SHP77 (cell line): ENCODE measurements around the gene CERS6.
"Not testable (repeated sequence)": the region's sequence is repeated elsewhere in the genome, so short reads cannot be mapped to it uniquely, and the experiment has no call there.

Experiments used
- DNase-seq, 2 experiments: peaks; one replicate each; lab custom pipeline; 2025; lab: John Stamatoyannopoulos, UW

Gene CERS6

DNA sequence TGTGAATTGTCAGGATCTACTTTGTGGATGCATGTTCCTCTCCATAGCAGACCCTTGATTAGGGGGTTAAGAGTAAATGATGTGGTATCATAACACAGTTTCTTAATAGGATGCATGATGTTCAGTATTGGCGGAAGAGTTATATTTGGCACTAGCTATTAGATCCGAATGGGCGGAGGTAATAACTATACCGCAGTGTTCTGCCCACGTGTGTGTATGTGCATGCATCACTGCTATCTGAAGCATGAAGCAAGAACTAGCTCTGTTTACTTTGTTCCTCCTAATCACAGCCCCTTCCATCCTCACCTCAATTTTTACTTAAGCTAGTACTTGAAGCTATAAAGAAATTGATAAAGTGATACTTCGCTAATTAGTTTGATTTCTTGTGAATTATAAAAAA is 186.8 kb downstream of the CERS6 start:
- DNase-seq = no peak

DNA sequence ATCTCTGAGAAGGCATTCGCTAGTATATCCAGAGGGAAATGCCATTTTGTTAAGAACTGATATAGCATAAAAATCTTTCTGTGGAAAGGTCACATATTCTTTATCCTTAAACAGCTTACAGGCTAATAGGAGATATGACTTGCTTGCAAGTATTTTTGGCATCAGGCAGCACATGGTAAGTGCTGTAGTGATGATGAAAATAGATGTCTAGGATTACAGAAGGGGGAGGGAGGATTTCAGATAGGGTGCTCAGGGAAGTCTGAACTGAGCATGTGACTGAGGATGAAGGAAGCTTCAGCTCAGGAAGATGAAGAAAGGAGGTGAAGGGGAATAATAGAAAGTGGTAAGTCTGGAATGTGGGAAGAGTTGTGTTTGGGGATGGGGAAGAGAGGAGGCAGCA is 187.9 kb downstream of the CERS6 start:
- DNase-seq = no peak

DNA sequence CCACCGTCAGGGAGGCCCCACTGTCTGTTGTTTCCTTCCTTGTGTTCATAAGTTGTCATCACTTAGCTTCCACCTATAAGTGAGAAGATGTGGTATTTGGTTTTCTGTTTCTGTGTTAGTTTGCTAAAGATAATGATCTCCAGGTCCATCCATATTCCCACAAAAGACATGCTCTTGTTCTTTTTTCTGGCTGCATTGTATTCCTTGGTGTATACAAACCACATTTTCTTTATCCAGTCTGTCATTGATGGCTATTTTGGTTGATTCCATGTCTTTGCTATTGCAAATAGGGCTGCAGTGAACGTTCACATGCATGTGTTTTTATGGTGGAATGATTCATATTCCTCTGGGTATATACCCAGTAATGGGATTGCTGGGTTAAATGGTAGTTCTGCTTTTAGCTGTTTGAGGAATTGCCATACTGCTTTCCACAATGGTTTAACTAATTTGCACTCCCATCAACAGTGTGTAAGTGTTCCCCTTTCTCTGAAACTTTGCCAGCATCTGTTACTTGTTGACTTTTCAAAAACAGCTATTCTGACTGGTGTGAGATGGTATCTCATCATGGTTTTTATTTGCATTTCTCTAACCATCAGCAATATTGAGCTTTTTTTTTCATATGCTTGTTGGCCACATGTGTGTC is 189.7 kb downstream of the CERS6 start:
- no peak for DNase-seq

DNA sequence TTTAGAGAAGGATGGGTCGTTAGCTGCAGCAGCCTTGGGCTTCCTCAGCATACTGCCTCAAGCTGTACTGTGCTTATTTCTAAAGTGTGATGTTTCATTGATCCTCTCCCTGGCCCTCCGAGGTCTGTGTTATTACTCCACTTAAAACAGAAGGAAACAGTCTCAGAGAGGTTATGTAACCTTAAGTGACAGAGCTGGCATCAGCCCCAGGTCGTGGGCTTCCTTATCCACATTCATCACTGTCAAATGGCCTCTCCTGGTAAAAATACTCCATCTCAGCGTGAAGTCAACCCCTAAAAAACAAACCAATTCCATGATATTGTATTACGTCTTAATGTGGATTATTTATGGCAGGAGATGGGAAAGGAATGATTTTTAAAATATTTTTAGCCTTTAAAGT is 193.0 kb downstream of the CERS6 start:
- DNase-seq = no peak

DNA sequence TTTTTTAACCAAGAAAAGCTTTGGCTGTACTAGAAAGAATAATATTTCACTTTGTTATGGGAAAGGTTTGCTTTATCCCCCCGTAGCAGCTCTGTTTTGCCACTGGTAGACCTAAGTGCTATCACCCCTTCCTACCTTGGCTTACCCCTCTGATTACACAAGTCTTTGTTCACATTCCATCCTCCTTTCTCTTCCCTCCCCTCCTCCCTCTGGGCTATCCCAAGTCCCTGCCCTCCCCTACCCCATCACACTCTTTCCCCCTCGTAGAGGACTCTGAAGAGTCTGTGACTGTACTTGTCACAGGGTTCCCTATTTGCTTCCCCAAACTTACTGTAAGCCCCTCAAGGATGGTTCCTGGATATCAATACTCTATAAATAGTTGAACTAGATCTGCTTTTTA is 193.5 kb downstream of the CERS6 start:
- DNase-seq = no peak

DNA sequence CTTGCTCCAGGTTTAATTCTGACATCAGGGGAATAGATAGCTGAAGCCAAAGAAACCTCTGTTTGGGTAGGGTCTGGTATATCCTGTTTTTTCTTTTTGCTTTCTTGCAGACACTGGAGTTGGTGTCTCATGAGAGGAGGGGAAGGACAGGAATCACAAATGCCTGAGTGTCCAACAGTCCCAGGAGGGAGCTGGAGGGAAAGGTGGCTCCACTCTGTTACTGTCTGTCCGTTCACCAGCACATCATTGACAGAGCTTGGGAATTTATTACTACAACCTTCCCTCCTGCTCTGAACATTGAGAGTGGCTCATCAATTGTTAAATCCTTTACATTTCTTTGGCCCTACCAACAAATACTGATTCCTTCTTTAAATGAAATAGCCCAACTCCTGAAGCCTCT is 194.1 kb downstream of the CERS6 start:
- DNase-seq = no peak

DNA sequence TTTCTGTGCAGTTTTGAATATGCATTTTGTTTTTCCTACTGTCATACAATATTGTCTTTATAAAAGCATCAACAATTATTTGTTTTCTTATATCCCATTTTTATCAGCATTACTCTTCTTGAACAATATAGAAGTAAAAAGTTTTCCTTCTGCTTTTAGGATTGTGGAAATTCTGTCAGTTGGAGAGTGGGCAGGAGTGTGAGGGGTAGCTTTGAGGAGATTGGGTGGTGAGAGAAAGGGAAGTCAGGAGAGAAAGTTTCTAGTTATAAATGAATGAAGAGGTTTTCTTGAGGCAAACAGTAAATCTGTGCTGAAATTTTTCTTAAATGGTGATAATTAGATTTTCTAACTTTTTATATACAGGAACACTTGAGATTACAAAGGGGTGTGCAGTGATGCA is 194.7 kb downstream of the CERS6 start:
- DNase-seq = no peak

DNA sequence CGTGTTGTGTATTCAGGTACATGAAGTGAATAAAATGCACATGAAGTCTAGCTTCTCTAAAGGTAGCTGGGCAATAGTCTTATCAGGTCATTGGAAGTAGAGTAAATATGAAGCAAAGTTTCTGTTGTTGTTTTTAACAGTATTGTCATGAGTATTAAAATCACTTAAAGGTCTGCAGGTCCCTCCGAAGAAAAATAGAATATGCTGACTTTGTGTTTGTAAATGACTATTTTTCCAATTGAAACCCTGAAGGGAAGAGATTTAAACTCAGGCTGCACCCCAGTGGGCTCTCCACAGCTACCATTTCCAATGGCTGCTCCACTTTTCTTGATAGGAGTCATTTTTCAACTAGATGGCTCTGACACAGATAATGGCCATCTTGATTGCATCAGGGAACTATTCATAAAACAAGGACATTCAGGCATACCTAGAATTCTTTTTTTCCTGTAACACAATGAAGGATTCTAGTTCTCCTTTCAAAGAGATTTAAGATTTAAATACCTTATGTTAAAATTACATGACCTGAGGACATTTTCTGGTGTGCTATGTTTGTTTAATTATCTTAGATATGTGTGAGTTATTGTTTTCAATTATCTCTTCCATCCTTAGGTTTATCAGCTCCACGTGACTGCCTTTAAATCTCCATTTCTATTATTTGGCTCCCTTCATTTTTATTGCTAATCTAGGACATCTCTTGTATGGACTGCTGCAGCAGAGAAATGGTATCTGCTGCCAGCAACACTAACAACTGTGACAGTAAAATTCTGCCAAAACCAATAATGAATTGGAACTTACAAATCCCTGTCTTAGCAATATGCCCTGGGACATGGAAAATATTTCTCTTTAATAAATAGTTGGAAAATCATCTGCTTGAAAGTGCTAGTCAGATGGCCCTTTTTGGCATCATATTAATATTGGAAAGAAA is 197.2 kb downstream of the CERS6 start:
- no peak for DNase-seq

DNA sequence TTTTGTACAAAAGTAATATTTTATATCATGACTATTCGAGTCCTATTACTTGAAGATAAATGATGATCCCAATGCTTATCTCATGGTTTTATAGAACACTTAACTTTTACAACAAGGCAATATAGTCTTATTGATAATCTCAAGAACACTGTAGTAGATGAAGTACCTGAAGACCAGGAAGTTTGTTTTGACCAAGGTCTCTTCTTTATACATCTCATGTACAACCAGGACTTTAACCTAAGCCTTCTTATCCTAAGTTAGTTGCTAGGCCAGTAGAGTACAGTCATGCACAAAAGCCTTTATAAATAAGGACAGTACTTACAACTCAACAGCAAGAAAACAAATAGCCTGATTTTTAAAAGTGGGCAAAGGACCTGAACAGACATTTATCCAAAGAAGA is 198.6 kb downstream of the CERS6 start:
- DNase-seq = no peak

DNA sequence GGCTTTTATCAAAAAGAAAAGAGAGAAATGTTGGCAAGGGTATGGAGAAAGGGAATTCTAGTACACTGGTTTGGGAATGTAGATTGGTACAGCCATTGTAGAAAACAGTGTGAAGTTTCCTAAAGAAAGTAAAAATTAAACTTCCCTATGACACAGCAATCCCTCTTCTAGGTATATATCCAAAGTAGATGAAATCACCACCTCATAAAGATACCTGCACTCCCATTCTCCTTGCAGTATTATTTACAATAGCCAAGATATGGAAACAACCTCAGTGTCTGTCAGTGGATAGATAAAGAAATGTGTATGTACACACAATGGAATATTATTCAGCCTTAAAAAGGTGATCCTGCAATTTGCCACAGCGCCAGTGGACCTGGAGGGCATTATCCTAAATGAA is 199.1 kb downstream of the CERS6 start:
- no peak for DNase-seq

DNA sequence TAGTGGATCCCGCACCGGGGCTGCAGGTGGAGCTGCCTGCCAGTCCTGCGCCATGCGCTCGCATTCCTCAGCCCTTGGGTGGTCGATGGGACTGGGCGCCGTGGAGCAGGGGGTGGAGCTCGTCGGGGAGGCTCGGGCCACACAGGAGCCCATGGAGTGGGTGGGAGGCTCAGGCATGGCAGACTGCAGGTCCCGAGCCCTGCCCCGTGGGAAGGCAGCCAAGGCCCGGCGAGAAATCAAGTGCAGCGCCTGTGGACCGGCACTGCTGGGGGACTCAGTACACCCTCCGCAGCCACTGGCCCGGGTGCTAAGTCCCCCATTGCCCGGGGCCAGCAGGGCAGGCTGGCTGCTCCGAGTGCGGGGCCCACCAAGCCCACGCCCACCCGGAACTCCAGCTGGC is 201.3 kb downstream of the CERS6 start:
- not testable (repeated sequence) for DNase-seq

DNA sequence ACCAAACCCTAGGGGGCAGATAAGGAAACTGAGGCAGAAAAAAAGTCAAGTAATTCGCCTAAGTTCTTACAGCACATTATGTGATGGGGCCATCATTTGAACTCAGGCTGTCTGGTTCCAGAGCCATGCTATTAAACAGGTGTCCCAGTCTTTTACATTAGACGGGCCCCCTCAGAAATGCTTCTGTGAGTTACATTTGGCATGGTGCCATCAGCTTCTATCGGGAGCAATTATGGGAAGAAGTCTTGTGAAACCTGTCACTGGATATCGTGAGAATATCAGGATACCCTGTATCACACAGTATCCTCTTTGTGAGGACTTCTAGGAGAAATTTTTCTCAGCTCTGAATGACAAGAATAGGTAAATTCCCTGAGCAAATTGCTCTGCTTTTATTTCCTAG is 202.6 kb downstream of the CERS6 start:
- DNase-seq = no peak

DNA sequence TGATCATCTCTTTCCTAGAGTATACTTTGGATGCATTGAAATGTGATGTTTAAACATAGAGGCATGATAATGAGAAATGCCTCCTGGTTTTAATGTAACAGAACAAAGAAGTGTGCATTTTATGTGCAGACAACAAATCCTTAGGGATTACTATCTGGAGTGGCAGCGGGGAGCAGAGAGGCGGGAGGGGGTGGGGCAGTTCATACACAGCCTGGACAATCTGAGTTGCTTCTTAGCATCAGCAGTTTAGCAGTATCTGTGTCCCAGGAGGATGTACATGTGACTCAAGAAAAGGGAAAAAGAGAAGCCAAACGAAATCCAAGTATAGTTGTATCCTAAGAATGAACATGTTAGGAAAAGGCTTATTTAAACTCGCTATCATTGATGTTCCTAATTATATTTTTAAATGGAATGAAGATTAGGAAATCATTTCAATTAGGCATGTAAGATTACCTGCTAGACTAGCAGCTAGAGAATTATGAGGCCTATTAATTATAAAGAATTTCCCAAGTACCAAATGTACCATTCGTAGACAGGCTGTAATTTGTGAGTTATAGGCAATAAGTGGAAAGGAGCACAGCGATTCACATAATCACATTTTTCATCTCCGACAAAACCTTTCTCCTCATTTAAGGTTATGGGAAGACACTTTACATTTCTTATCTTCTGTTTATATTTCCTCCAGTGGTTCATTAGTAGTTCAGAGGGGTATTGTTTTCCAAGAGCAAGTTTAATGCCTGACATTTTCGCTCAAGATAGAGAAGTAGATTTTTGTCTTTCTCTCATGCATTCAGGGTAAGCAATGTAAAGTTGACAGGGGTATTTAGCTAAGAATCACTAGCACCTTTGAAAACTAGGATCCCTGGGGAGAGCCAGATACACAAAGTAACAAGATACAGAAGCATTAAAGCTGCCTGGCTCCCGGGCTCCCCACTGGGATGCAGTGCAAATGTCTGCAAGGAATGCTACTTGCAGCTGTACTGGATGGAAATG is 205.1 kb downstream of the CERS6 start:
- DNase-seq = no peak

DNA sequence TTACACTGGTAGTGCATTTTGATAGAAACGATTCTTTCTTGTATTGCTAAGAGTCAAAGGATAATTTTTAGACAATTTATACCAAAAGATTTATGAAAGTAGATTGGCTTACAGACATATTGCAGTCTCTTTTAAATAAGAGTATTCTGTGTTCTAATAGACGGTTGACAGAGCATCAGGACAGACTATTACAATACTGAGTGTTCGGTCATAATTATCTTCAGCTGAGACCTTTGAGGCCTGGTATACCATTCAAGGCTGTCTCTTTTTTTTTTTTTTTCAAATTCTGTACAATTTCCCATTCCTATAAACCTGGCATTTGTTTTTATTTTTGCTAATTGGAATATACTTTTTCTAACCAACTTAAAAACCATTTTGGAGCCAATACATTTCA is 205.8 kb downstream of the CERS6 start:
- no peak for DNase-seq

DNA sequence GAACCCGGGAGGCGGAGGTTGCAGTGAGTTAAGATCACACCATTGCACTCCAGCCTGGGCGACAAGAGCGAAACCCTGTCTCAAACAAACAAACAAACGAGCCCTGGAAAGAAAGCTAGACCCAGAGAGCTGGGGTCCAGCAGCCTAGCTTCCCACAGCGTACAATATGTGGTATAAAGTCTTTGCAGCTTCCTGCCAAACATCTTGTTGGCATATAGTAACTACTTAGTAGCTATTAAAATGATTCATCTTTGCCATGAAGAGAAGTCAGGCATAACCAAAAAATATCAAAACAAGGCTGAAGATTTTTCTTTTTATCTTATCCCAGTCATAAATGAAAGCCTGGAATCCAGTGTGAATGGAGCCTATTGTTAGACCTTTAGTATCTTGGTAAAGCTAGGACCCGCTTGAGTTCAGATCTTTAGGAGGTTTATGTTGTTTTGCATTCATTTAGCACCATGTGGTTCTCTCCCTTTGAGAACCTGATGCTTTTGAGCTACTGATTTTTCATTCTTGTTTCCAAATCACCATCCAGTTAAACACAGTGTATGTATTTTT is 206.7 kb downstream of the CERS6 start:
- DNase-seq = no peak

DNA sequence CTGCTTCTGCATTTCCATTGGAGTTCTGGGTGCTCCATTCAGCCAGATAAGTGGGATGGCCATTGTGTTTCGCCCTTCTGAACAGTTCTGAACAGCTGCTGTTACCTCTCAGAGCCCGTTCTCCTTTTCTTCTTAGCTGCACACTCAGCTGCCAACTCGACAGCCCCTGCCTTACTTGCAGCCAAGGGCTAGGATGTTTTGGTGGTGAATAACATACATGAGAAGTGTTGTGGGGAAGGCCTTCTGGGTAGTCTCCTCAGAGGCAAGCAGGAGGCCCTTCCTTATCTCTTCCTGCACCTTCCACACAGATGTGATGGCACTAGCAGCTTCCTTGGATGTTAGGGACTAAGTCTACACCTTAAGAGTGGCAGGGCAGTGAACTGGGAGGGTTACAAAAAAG is 207.9 kb downstream of the CERS6 start:
- DNase-seq = no peak

DNA sequence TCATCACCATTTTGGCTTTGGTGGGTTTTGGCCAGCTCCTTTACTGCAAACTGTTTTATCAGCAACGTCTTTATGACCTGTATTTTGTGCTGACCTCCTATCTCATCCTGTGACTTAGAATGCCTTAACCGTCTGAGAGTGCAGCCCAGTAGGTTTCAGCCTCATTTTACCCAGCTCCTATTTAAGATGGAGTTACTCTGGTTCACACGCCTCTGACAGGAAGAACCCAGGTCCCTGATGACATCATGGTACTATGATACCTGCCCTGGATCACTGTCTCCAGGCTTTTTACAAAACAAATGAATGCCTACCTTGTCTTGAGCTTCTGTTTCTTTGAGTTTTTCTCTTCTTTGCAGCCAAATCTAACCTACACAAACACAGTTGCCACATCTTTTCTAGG is 208.6 kb downstream of the CERS6 start:
- not testable (repeated sequence) for DNase-seq

DNA sequence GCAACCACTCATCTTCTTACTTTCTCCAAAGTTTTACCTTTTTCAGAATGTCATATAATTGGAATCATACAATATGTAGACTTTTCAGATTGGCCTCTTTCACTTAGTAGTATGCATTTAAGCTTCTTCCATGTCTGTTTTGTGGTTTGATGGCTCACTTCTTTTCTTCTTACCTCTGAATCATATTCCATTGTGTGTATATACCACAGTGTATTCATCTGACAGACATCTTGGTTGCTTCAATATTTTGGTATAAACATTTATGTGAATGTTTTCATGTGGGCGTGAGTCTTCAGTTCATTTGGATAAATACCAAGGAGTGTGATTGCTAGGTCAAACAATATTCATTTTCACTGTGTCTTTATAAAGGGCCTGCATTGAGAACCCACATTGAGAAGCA is 210.3 kb downstream of the CERS6 start:
- no peak for DNase-seq

DNA sequence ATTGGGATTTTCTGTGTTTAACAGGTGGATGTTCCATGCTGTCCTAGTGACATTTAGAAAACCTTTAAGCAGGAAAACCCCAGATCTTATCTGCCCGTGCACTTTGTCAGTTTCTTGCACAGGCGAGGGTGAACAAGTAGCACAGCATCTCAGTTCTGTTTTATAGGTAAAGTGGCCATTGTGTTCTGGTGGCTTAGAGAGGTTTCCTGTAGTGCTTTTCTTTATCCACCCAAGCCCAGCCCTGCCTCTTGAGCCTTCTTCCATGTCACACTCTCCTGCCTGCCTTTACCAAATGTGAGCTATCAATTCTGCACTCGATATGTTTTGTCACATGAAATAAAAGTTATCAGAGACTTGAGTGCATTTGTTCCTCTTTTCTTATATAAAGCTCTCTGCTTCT is 211.1 kb downstream of the CERS6 start:
- no peak for DNase-seq

DNA sequence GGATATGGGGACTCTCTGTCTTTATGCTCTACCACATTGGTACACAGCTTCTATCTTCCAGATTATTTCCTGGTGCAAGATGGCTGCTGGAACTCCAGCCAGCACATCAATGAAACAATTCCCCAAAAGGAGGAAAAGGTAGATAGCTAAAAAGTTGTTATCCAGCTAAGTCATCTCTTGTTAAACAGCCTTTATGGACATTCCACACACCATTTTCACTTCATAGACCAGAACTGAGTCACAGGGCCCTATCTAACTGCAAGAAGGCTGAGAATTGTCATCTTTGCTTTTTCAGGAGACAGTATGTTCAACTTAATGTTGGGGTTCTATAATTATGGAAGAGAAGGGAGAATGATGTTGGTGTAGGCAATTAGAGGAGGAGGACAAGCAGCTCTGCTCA is 213.1 kb downstream of the CERS6 start:
- no peak for DNase-seq

DNA sequence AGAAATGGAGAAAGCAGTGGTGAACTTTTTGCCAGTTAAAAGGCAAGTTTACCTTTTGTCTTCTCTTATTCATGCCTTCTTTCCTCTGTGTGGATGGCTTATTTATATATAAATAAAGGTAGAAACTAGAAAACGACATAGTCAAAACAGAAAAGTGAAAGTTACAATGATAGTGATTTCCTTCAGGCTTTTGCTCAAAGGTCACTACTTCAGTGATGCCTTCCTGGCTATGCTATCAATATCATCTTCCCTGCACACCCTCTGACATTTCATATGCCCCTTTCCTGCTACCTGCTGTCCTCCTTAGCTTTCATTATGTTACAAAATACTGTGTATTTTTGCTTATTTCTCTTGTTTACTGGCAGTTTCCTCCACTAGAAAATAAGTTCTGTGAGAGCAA is 214.4 kb downstream of the CERS6 start:
- DNase-seq = no peak

DNA sequence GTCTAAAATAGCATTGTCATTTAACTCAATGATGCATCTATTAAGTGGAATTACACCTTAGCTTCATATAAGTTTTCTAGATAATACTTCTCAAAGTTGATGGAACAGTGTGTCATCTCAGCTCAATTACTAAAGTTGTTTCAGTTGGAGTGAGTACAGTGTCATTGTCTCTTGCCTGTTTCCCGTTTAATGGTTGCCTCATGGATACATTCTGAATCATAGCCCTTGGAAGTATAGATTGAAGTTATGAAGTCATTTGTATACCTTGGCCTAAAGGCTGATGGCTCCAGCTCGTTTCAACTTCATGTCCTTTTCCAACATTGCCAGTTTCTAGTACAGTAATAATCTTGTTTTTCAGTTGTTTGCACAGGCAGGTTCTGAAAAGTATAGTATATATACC is 215.9 kb downstream of the CERS6 start:
- no peak for DNase-seq
